ENCODE measurements around the gene SYNGAP1.

- TF ChIP-seq YY1 (IDR thresholded peaks at IDR 0.05), result no peak
- no peak for TF ChIP-seq MAX (IDR thresholded peaks at IDR 0.05)
- no peak for TF ChIP-seq CTCF (IDR thresholded peaks at IDR 0.05; ENCODE audit: low read depth, low read length, missing input control)
- no peak for TF ChIP-seq TAF1 (conservative IDR thresholded peaks at IDR 0.05)
Measured at GRCh38 chr6:33438978-33439594, 19.2 kb downstream of the SYNGAP1 start.

Data from liver (tissue), 3 donors.